Spleen (tissue), 11 donors: ENCODE data around the gene KCNK5. TPM values are rescaled to one million over a fixed set of nuclear protein-coding genes. Genes with fewer than 3 reads are reported as not detected.
A peak's percentile ranks its signal among the peaks of the same experiment; 100 is the strongest.

Source experiments
- DNase-seq: peaks from one replicate; pipeline ENCODE4 v3.0.0-alpha.2; 2020
- H3K27ac ChIP-seq, 8 donors: fragments of 200-600 bp; sonication (generic) in 7 of 8; 1 replicate in 4 of 8; 2 replicates in 4 of 8; pipeline versions ENCODE4 v1.5.0 to v1.8.0; 2016 to 2021; ENCODE audit warnings: inconsistent platforms in 4 of 8, mild to moderate bottlenecking in 4 of 8, moderate library complexity in 1 of 8
- H3K27me3 ChIP-seq, 7 donors: fragments of 200-600 bp; sonication (generic) in 6 of 7; replicated peaks in 1 of 7; 1 replicate in 4 of 7; 2 replicates in 3 of 7; pipeline versions ENCODE4 v1.5.0 to v1.8.0; 2016 to 2021; ENCODE audit warnings: inconsistent platforms in 3 of 7, mild to moderate bottlenecking in 1 of 7
- H3K36me3 ChIP-seq, 6 donors: fragments of 200-600 bp; sonication (generic) in 5 of 6; 1 replicate in 4 of 6; 2 replicates in 2 of 6; pipeline versions ENCODE4 v1.5.0 to v1.8.0; 2016 to 2021; ENCODE audit warnings: inconsistent platforms in 2 of 6
- H3K4me1 ChIP-seq, 6 donors: fragments of 200-600 bp; sonication (generic) in 5 of 6; 1 replicate in 3 of 6; 2 replicates in 3 of 6; pipeline versions ENCODE4 v1.5.0 to v1.8.0; 2016 to 2021; ENCODE audit warnings: inconsistent platforms in 3 of 6
- H3K4me3 ChIP-seq, 8 donors: fragments of 200-600 bp; sonication (generic) in 7 of 8; 1 replicate in 4 of 8; 2 replicates in 4 of 8; pipeline versions ENCODE4 v1.5.0 to v1.8.0; 2016 to 2021; ENCODE audit warnings: inconsistent platforms in 4 of 8, mild to moderate bottlenecking in 4 of 8, moderate library complexity in 2 of 8
- H3K9me3 ChIP-seq, 8 donors: fragments of 200-600 bp; sonication (generic) in 7 of 8; 1 replicate in 4 of 8; 2 replicates in 4 of 8; pipeline versions ENCODE4 v1.5.0 to v1.8.0; 2016 to 2021; ENCODE audit warnings: inconsistent platforms in 4 of 8
- CTCF ChIP-seq, 11 experiments: fragments of 200-600 bp in 7 of 11; fragments of 450-650 bp in 4 of 11; sonication (generic) in 4 of 11; IDR thresholded peaks in 8 of 11; conservative IDR thresholded peaks in 3 of 11; 1 replicate in 7 of 11; 2 replicates in 4 of 11; pipeline versions ENCODE4 v1.4.0 to v1.8.0; 2016 to 2021; ENCODE audit warnings: antibody characterized with exemption in 11 of 11, inconsistent platforms in 4 of 11, mild to moderate bottlenecking in 1 of 11
- POLR2A ChIP-seq, 3 donors: fragments of 450-650 bp; IDR thresholded peaks; one replicate each; pipeline ENCODE4 v1.5.1; 2017; ENCODE audit warnings: antibody characterized with exemption in 3 of 3, mild to moderate bottlenecking in 1 of 3
- POLR2AphosphoS5 ChIP-seq, 3 donors: sonication (generic); formaldehyde crosslinking; IDR thresholded peaks; one replicate each; pipeline ENCODE4 v1.5.1; 2017; ENCODE audit warnings: antibody characterized with exemption in 3 of 3
- WGBS, 5 donors: extraction: QIAGEN DNeasy Blood & Tissue Kit in 3 of 5; methylation state at CpG; one replicate each; pipeline versions ENCODE4 v1.1.5 to v1.1.7; 2013 to 2018; 5-methylcytosine and 5-hydroxymethylcytosine counted together
- intact Hi-C: fragments of 100-400 bp; cut with DNase I; formaldehyde crosslinking; loops from one replicate; pipeline ENCODE4 v1.15.0; 2023; ENCODE audit warnings: low total_unique reads
- polyA plus RNA-seq, 3 donors: library from polyadenylated mRNA; stranded (reverse); fragments of 200-250 nt; gene quantifications; one replicate each; pipeline ENCODE4 v1.2.1, GENCODE V29; 2013
- total RNA-seq, 7 donors: library from RNA; depleted of rRNA in 3 of 7; stranded (reverse); fragments of >200 nt in 3 of 7; fragmentation: NEBNext Ultra II Directional in 4 of 7; extraction: Animal tissue kit (Norgen Biotek cat#: 25700) in 4 of 7; gene quantifications; one replicate each; pipeline versions ENCODE4 v1.1.0 to v1.2.1, GENCODE V29; 2016 to 2021
- donor health status: healthy with polysubstance abuse.
- donor health status: DM: no; HTN: no; CAD: no; lungs with moderate emphysema.
- donor health status: DM: no; HTN: no; CAD: no.
- donor health status: Bipolar disorder and iron deficiency.
- donor health status: healthy.
- donor health status: DM: no; HTN: no; CAD: no.
- donor health status: DM: yes; HTN: yes; CAD: no.

The KCNK5 gene
- total and polyA plus RNA-seq, 10 donors: 0.52 to 5.9 (median 3.2) TPM

- Histone ChIP-seq H3K27ac (peak overlapping the region in 6 of 8 donors; percentile 14 to 54 (median 34)), H3K4me1 (peaks cover 0 to 23% (median 7%) of the 10 kb centered on the region in 6 donors), H3K36me3 (peaks cover 0 to 32% (median 4%) of the 10 kb centered on the region in 6 donors), H3K4me3 (no peak overlapping the region), H3K9me3 (no peaks in the 10 kb centered on the region), H3K27me3 (no peaks in the 10 kb centered on the region)
- no peak for DNase-seq
- TF ChIP-seq CTCF (IDR thresholded peaks at IDR 0.05 in 8 of 11, conservative IDR thresholded peaks at IDR 0.05 in 3 of 11) (no peak), POLR2AphosphoS5 (IDR thresholded peaks at IDR 0.05) (no peak), POLR2A (IDR thresholded peaks at IDR 0.05) (no peak)
- WGBS, 5 donors: 35 to 63% (median 39%) methylated on average over 4 of the region's 4 CpGs
- intact Hi-C loops: no loop called here
Observed at GRCh38 chr6:39197521-39197920, 31.8 kb downstream of the KCNK5 start.

- Histone ChIP-seq H3K27ac (no peak overlapping the region), H3K9me3 (no peaks in the 10 kb centered on the region), H3K27me3 (no peaks in the 10 kb centered on the region), H3K4me3 (no peak overlapping the region), H3K36me3 (peaks cover 0 to 37% (median 4%) of the 10 kb centered on the region in 6 donors), H3K4me1 (peaks cover 0 to 23% (median 7%) of the 10 kb centered on the region in 6 donors)
- intact Hi-C loops: no loop called here
- no peak for TF ChIP-seq POLR2A (IDR thresholded peaks at IDR 0.05)
- no peak for TF ChIP-seq POLR2AphosphoS5 (IDR thresholded peaks at IDR 0.05)
- TF ChIP-seq CTCF (IDR thresholded peaks at IDR 0.05 in 8 of 11, conservative IDR thresholded peaks at IDR 0.05 in 3 of 11): no peak
- WGBS, 5 donors: 84 to 91% (median 86%) methylated on average over 3 of the region's 3 CpGs
- DNase-seq: no peak
Observed at GRCh38 chr6:39196673-39197091, 32.6 kb downstream of the KCNK5 start.

GRCh38 chr6:39195792-39196385 lies 33.4 kb downstream of the KCNK5 start:
- intact Hi-C loops: no loop called here
- no peak overlapping the region for H3K4me3 ChIP-seq
- H3K9me3 ChIP-seq: no peaks in the 10 kb centered on the region
- H3K36me3 ChIP-seq: peaks cover 0 to 45% (median 4%) of the 10 kb centered on the region in 6 donors
- TF ChIP-seq CTCF (IDR thresholded peaks at IDR 0.05 in 8 of 11, conservative IDR thresholded peaks at IDR 0.05 in 3 of 11): no peak
- TF ChIP-seq POLR2A (IDR thresholded peaks at IDR 0.05): no peak
- no peak for TF ChIP-seq POLR2AphosphoS5 (IDR thresholded peaks at IDR 0.05)
- no peak for DNase-seq
- H3K27ac ChIP-seq: no peak overlapping the region
- H3K4me1 ChIP-seq: peaks cover 0 to 23% (median 7%) of the 10 kb centered on the region in 6 donors
- H3K27me3 ChIP-seq: no peaks in the 10 kb centered on the region
- 80 to 95% (median 94%) methylated on average over 3 of the region's 3 CpGs for WGBS, 5 donors

- H3K27ac ChIP-seq: no peak overlapping the region
- no peak for DNase-seq
- no peaks in the 10 kb centered on the region for H3K27me3 ChIP-seq
- H3K4me1 ChIP-seq: peaks cover 0 to 22% (median 6%) of the 10 kb centered on the region in 6 donors
- intact Hi-C loops: no loop called here
- peaks cover 0 to 53% (median 4%) of the 10 kb centered on the region in 6 donors for H3K36me3 ChIP-seq
- H3K4me3 ChIP-seq: no peak overlapping the region
- WGBS, 5 donors: 98 to 99% (median 98%) methylated on average over 9 of the region's 9 CpGs
- TF ChIP-seq CTCF (IDR thresholded peaks at IDR 0.05 in 8 of 11, conservative IDR thresholded peaks at IDR 0.05 in 3 of 11) (no peak), POLR2AphosphoS5 (IDR thresholded peaks at IDR 0.05) (no peak), POLR2A (IDR thresholded peaks at IDR 0.05) (no peak)
- H3K9me3 ChIP-seq: no peaks in the 10 kb centered on the region
Observed at GRCh38 chr6:39194466-39194865, 34.8 kb downstream of the KCNK5 start.
